Measurements from ENCODE around the gene KRTAP10-4.

- no peak for TF ChIP-seq POLR2AphosphoS5 (IDR thresholded peaks at IDR 0.05)
- no peak for TF ChIP-seq CTCF (IDR thresholded peaks at IDR 0.05)
- TF ChIP-seq POLR2A (IDR thresholded peaks at IDR 0.05) = no peak
These were observed 33.0 kb downstream of the KRTAP10-4 start for GRCh38 chr21:44606495-44606894.
